T1000 (cell line): ENCODE measurements around the gene TRAPPC11.
A peak's percentile ranks its signal among the peaks of the same experiment; 100 is the strongest.

Experiments
- DNase-seq: peaks from one replicate; lab custom pipeline; 2025; ENCODE audit warnings: mixed read lengths; lab: John Stamatoyannopoulos, UW

The TRAPPC11 gene

GRCh38 chr4:183637461-183637860, 21.6 kb upstream of the TRAPPC11 start:
- no peak for DNase-seq

GRCh38 chr4:183638436-183638835, 20.7 kb upstream of the TRAPPC11 start:
- DNase-seq, result no peak

- no peak for DNase-seq
These were observed 19.8 kb upstream of the TRAPPC11 start for GRCh38 chr4:183639291-183639690.

- no peak for DNase-seq
These were observed 13.8 kb upstream of the TRAPPC11 start for GRCh38 chr4:183645326-183645725.

- DNase-seq, result no peak
These were observed 1.5 kb upstream of the TRAPPC11 start for GRCh38 chr4:183657564-183657963.

- DNase-seq, result peak; percentile 31
These were observed 598 bp upstream of the TRAPPC11 start for GRCh38 chr4:183658362-183659028.

- DNase-seq, result no peak
These were observed 764 bp downstream of the TRAPPC11 start for GRCh38 chr4:183659872-183660242.

GRCh38 chr4:183666088-183666487, 7.0 kb downstream of the TRAPPC11 start:
- DNase-seq, result no peak

- no peak for DNase-seq
These were observed 11.2 kb downstream of the TRAPPC11 start for GRCh38 chr4:183670251-183670650.

GRCh38 chr4:183670960-183671555, 12.0 kb downstream of the TRAPPC11 start:
- no peak for DNase-seq

GRCh38 chr4:183674153-183674552, 15.1 kb downstream of the TRAPPC11 start:
- no peak for DNase-seq

GRCh38 chr4:183675625-183676024, 16.5 kb downstream of the TRAPPC11 start:
- DNase-seq, result no peak

- DNase-seq, result no peak
These were observed 22.0 kb downstream of the TRAPPC11 start for GRCh38 chr4:183681119-183681518.

GRCh38 chr4:183686461-183686860, 27.4 kb downstream of the TRAPPC11 start:
- DNase-seq, result no peak

- no peak for DNase-seq
These were observed 29.1 kb downstream of the TRAPPC11 start for GRCh38 chr4:183688216-183688615.

- DNase-seq, result no peak
These were observed 31.9 kb downstream of the TRAPPC11 start for GRCh38 chr4:183691006-183691405.

- DNase-seq, result no peak
These were observed 32.8 kb downstream of the TRAPPC11 start for GRCh38 chr4:183691897-183692296.

- no peak for DNase-seq
These were observed 39.8 kb downstream of the TRAPPC11 start for GRCh38 chr4:183698909-183699308.

- DNase-seq, result no peak
These were observed 41.3 kb downstream of the TRAPPC11 start for GRCh38 chr4:183700407-183700806.

- DNase-seq, result no peak
These were observed 43.4 kb downstream of the TRAPPC11 start for GRCh38 chr4:183702492-183702891.

- DNase-seq, result no peak
These were observed 55.5 kb downstream of the TRAPPC11 start for GRCh38 chr4:183714626-183715025.

- no peak for DNase-seq
These were observed 57.2 kb downstream of the TRAPPC11 start for GRCh38 chr4:183716302-183716701.

GRCh38 chr4:183718876-183719275, 59.8 kb downstream of the TRAPPC11 start:
- DNase-seq, result no peak
